CMK (cell line): Measurements from ENCODE around the gene SERPINB5.

Source experiments
- DNase-seq: peaks from one replicate; pipeline ENCODE4 v3.0.0-alpha.2; 2010; ENCODE audit warnings: low read depth

The SERPINB5 gene

DNA sequence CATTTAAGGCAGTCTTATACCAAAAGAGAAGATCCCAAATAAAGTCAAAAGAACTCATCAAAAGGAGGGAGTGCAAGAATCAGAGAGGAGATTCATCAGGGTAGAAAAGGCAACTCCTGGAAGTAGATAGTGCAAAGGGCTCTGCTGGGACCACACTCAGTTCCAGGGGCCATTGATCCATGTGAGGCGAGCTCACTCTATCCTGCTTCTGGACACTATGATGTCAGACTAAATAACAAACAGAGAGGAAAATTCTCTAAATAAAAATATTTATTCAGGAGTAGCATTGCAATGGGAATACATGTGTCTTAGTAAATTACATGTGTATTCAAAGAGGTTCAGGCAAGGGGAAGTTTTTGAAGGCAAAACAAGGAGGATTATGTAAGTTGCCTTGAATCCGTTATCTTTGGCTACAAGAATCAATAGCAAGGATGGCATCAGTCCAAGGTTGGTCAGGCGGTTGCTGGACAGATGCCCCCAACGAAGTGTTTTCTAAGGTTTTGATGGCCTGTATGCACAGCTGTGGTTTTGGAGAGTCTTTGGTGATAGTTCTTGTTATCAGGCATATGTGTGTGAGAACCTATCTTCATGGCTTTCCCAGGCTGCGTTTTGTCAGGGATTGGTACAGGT, 52.2 kb downstream of the SERPINB5 start:
- DNase-seq: no peak

DNA sequence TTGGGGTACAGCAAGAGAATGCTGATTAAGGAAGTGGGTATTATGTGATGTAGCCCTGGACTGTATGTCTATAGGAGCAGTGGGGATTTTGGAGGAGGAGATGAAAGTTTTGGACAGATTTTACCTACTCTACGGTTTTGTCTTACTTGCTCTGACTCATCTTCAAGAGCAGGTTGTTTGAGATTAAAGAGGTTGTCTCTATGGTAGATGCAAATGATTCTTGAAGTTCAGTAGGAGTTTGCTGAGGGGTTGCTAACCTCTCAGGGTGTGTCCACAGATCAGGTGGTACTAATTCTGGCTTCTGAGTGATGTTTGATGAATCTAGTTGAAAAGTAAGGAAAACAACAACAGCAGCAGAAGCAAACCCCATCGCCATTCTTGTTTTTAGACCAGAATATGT, 55.7 kb downstream of the SERPINB5 start:
- no peak for DNase-seq

DNA sequence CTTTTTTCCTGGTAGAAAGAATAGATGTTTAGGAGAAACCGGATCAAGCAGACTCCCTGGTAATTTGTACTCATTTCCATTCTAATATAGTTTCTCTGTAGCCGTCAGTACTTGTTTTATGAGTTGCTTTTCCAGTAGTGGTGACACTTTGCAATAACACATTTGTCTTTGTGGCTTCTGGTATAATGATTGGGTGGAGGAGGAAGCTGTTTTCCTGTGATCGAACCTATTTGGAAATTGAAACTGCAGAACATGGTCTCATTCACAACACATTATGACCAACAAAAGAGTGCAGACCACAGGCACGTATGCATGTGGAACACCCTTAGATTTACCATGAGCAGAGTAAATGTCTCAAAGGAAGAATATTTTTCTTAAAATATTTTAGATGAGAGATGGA, 57.9 kb downstream of the SERPINB5 start:
- DNase-seq: no peak

DNA sequence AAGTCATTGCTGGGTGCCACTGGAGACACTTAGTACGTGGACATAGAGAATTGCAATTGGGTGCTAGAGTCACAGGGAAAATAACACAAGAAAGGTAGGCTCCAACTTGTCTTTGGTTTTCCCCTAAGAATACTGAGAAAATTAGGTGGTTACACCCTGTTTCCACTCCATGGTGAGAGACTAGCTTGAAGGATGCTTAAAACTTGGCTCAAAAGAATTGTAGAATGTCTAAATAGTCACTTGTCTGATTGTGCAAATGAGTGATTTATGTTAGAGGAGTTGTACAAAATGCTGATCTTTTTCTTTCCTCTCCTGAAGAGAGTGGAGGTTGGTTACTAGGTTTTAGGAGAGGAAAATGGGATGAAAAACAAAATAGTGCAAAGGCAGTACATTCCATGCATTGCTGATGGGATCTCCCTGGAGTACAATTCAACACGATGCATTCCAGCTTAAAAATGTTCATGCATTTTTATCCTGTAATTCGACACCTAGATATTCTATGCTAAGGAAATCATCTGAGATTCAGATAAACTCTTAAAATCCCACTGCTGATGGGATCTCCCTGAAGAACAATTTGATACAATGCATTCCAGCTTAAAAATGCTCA, 63.2 kb downstream of the SERPINB5 start:
- DNase-seq: no peak

DNA sequence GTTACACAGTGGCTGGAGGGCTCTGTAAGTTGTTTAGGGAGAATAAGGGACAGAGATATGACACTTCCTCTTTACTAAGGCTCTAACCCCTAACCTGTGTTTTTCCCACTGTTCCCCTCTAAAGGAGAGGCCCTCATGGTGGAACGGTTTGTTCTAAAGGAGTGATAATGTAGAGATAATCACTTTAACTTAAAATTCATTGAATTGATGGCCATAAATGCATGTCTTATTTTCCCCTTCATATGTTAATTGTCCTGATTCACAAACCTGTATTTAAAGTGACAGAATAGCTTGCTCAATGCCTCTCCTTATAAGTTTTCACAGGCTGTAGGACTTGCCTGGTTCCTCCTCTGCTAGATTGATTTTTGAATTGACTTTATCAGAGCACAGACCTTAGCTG, 65.3 kb downstream of the SERPINB5 start, which contains the start of gene SERPINB12:
SERPINB12 (plus strand) TSS at position 301 of the 400 bp plus-strand sequence. CDS start 13,791 bp downstream, outside the sequence.
- no peak for DNase-seq

DNA sequence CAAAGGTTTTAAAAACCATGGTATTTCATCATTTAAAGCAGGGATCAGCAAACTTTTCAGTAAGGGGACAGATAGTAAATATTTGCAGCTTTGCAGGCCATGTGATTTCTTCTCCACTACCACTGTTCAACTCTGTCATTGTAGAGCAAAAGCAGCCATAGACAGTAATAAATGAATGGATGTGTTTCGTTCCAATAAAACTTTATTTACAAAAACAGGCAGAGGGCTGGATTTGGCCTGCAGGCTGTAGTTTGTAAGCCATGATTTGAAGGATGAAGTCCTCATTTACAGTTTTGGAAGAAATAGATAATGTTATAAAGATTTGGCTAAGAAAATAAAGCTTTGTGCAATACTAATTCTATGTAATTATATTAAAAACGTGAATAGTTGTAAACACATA, 67.3 kb downstream of the SERPINB5 start:
- DNase-seq: no peak

DNA sequence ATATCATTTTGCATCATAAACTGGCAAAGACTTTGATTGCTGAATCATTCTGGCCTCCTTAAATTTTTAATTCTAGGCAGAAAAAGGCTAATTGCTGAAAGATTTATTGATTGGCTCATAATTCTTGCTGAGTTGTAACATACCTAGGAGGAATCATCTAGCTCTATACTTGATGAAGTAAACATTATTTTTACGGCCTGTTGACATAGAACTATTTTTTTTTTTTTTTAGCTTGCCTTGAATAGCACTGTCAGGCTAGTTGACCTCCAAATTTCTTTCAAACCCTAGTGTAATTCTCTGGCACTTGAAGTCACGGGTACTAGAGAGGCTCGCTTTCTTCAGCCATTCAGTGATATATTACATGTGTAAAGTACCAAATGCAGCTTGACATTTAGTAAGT, 68.2 kb downstream of the SERPINB5 start:
- no peak for DNase-seq

DNA sequence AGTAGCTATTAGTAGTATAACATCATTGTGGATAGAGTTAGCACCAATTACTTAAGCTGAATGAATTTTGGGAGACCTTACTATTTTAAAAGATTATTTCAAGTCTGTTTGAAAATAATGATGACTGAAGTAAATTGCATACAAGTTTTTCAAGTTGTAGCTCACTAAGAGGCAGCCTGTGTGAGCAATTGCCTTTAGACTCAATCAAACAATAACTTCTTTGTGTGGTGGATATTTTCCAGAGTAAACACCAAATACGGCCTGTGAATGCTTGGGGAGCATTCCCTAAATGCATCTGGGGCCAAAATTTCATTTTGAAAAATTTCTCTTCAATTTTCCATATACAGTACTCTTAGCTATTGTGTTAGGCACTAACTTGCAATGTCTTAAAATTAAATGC, 73.3 kb downstream of the SERPINB5 start:
- DNase-seq: no peak

DNA sequence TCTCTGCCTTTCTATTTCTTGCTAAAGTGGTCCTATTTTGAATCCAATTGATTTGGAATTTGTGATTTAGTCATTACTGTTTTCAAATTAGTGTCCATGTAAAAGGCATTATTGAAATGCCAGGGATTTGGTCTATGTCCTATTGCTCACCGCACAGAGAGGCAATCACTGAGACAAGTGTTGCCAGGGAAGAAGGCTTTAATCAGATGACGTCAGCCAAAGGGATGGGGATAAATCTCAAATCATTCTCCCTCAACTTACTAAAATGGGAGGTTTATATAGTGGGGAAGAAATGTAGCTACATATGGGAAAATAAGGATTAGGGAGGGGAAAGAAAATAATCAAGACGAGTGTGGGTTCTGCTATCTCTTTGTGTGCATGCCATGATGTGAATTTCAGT, 75.0 kb downstream of the SERPINB5 start:
- no peak for DNase-seq

DNA sequence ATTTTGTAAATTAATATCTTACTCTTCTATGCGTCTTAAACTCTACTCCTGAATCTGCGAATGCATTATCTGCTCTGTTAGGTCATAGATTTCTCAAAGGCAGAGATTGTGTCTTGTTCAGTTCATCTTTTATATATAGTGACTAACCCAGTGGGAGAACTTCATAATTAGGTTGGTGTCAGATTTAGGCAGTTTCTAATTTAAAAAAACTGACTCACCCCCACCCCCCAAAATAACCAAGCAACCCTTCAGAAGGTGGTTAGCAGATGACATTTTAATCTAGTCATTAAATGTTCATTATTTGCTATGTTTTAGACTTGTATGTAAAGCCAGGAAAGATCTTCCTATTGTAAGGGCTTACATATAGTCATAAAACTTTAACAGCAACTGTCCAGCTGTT, 75.8 kb downstream of the SERPINB5 start:
- no peak for DNase-seq

DNA sequence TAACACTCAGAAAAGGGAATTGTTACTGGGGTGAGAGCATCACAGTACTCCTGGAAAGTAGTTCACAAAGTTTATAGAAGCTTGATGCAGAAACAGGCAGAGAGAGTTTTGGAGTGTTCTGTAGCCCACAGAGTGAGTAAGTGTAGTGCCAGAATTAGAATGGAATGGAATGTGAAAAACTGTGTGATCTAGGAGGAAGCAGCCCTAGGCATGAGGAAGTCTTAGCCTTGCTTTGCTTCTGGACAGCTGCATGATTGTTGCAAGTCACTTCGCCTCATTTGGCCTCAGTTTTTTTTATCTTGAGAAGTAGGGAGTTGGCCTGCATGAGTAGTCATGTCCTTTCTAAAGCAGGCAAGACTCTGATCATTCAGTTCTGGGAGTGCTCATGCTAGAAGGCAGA, 76.3 kb downstream of the SERPINB5 start:
- no peak for DNase-seq
